ENCODE data around the gene GABPB1. TPM values are rescaled to one million over a fixed set of nuclear protein-coding genes. Genes with fewer than 3 reads are reported as not detected.

Gene GABPB1
- polyA plus RNA-seq, 3 donors, result 12.9 to 15.1 (median 14.9) TPM

DNA sequence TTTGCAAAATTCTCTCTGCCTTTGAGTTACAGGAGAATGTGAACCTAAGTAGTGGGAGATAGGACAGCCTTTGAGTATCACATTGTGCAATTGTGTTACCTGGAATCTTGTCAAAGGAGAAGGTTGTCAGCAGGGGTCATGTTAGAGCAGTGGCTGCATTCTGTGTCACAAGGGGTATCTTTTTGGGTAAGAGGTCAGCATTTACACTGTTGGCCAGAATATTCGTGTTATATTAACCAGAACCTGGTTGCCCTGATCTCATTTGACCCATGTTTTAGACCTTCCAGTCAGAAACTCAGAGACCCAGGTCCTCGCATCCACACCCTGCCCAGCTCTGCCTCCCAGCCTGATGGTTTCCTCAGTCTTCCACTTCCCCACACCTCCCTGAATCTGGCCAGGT, 116.7 kb downstream of the GABPB1 start:
- Histone ChIP-seq H3K9ac (ENCODE audit: insufficient read depth, low read length, poor library complexity, severe bottlenecking) (no peak overlapping the region), H3K9me3 (replicated peaks in 1 of 2; ENCODE audit: control insufficient read depth in 1 of 2, insufficient read depth in 1 of 2, low read length in 2 of 2) (no peaks in the 10 kb centered on the region), H3K79me2 (ENCODE audit: insufficient read depth, low read length) (no peaks in the 10 kb centered on the region), H3K27ac (ENCODE audit: low read depth in 1 of 2, low read length in 2 of 2) (no peak overlapping the region), H3K27me3 (ENCODE audit: control insufficient read depth in 2 of 2, insufficient read depth in 2 of 2, low read length in 2 of 2) (no peaks in the 10 kb centered on the region), H4K20me1 (ENCODE audit: insufficient read depth, low read length) (no peaks in the 10 kb centered on the region), H3K36me3 (replicated peaks in 1 of 2; ENCODE audit: control insufficient read depth in 1 of 2, insufficient read depth in 2 of 2, low read length in 2 of 2) (no peaks in the 10 kb centered on the region), H3K4me3 (replicated peaks in 1 of 3; ENCODE audit: low read depth in 2 of 3, low read length in 3 of 3) (no peak overlapping the region), H3K4me1 (ENCODE audit: control insufficient read depth in 1 of 2, insufficient read depth in 2 of 2, low read length in 2 of 2) (no peaks in the 10 kb centered on the region), H3K4me2 (replicated peaks; ENCODE audit: extremely low read depth, low read length, poor library complexity, severe bottlenecking) (no peak overlapping the region), H2AFZ (ENCODE audit: insufficient read depth, low read depth, low read length, poor library complexity, severe bottlenecking) (no peak overlapping the region)
- peaks cover 5% of the 10 kb centered on the region for H3K4me1 Mint-ChIP-seq
- H3K27me3 Mint-ChIP-seq (ENCODE audit: low read depth in 3 of 3), result no peaks in the 10 kb centered on the region
- H3K36me3 Mint-ChIP-seq, result no peaks in the 10 kb centered on the region
- DNase-seq, result no peak
- no peak overlapping the region for H3K4me3 Mint-ChIP-seq
- WGBS (ENCODE audit: insufficient coverage), result 100% methylated on average over 2 of the region's 2 CpGs
- H3K9me3 Mint-ChIP-seq, result no peaks in the 10 kb centered on the region
- intact Hi-C loops (cut with micrococcal nuclease), result no loop called here
- no peak overlapping the region for H3K27ac Mint-ChIP-seq
- TF ChIP-seq, protein P1, sequence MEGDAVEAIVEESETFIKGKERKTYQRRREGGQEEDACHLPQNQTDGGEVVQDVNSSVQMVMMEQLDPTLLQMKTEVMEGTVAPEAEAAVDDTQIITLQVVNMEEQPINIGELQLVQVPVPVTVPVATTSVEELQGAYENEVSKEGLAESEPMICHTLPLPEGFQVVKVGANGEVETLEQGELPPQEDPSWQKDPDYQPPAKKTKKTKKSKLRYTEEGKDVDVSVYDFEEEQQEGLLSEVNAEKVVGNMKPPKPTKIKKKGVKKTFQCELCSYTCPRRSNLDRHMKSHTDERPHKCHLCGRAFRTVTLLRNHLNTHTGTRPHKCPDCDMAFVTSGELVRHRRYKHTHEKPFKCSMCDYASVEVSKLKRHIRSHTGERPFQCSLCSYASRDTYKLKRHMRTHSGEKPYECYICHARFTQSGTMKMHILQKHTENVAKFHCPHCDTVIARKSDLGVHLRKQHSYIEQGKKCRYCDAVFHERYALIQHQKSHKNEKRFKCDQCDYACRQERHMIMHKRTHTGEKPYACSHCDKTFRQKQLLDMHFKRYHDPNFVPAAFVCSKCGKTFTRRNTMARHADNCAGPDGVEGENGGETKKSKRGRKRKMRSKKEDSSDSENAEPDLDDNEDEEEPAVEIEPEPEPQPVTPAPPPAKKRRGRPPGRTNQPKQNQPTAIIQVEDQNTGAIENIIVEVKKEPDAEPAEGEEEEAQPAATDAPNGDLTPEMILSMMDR (IDR thresholded peaks at IDR 0.05), result no peak

DNA sequence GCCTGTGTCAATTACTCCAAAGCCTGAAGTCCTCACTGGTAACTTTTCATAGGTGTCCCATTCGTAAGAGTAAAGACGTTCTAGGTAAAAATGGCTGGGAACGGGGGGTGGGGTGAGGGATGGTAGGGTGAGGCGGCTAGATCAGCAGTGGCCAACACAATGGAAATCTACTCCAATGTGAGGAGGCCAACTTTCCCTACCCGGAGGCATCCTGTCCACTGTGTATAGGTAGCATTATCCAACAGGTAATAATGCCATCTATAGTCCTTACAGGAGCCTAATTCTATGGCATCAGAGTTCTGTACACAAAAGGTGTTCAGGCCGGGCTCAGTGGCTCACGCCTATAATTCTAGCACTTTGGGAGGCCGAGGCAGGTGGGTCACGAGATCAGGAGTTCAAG, 118.6 kb downstream of the GABPB1 start:
- no peaks in the 10 kb centered on the region for H3K27me3 ChIP-seq (ENCODE audit: control insufficient read depth in 2 of 2, insufficient read depth in 2 of 2, low read length in 2 of 2)
- Mint-ChIP-seq H3K36me3 (no peaks in the 10 kb centered on the region), H3K27ac (no peak overlapping the region), H3K27me3 (ENCODE audit: low read depth in 3 of 3) (no peaks in the 10 kb centered on the region), H3K9me3 (no peaks in the 10 kb centered on the region), H3K4me3 (no peak overlapping the region), H3K4me1 (peaks cover 5% of the 10 kb centered on the region)
- H4K20me1 ChIP-seq (ENCODE audit: insufficient read depth, low read length), result no peaks in the 10 kb centered on the region
- H3K4me2 ChIP-seq (replicated peaks; ENCODE audit: extremely low read depth, low read length, poor library complexity, severe bottlenecking), result no peak overlapping the region
- no peaks in the 10 kb centered on the region for H3K36me3 ChIP-seq (replicated peaks in 1 of 2; ENCODE audit: control insufficient read depth in 1 of 2, insufficient read depth in 2 of 2, low read length in 2 of 2)
- H3K79me2 ChIP-seq (ENCODE audit: insufficient read depth, low read length), result no peaks in the 10 kb centered on the region
- TF ChIP-seq, protein P1 (IDR thresholded peaks at IDR 0.05), result no peak
- H3K4me3 ChIP-seq (replicated peaks in 1 of 3; ENCODE audit: low read depth in 2 of 3, low read length in 3 of 3), result no peak overlapping the region
- no peaks in the 10 kb centered on the region for H3K9me3 ChIP-seq (replicated peaks in 1 of 2; ENCODE audit: control insufficient read depth in 1 of 2, insufficient read depth in 1 of 2, low read length in 2 of 2)
- no peak overlapping the region for H3K27ac ChIP-seq (ENCODE audit: low read depth in 1 of 2, low read length in 2 of 2)
- 98% methylated on average over 7 of the region's 9 CpGs for WGBS (ENCODE audit: insufficient coverage)
- no peak overlapping the region for H3K9ac ChIP-seq (ENCODE audit: insufficient read depth, low read length, poor library complexity, severe bottlenecking)
- intact Hi-C loops (cut with micrococcal nuclease), result no loop called here
- H3K4me1 ChIP-seq (ENCODE audit: control insufficient read depth in 1 of 2, insufficient read depth in 2 of 2, low read length in 2 of 2), result no peaks in the 10 kb centered on the region
- no peak for DNase-seq
- no peak overlapping the region for H2AFZ ChIP-seq (ENCODE audit: insufficient read depth, low read depth, low read length, poor library complexity, severe bottlenecking)
